Measurements from ENCODE around the gene PRDX3.

PRDX3 gene

GRCh38 chr10:119178372-119179119, at the start of gene PRDX3:
TSS of gene PRDX3 (minus strand) at chr10:119178812. CDS start at chr10:119178790, 22 bp downstream.
- peak; percentile 90 for DNase-seq

- DNase-seq = no peak
These were observed 49.2 kb upstream of the PRDX3 start for GRCh38 chr10:119227825-119228224.

- DNase-seq = no peak
These were observed 46.6 kb upstream of the PRDX3 start for GRCh38 chr10:119225083-119225658.

GRCh38 chr10:119222966-119223386, 44.4 kb upstream of the PRDX3 start:
- no peak for DNase-seq

- DNase-seq = no peak
These were observed 43.9 kb upstream of the PRDX3 start for GRCh38 chr10:119222537-119222936.

GRCh38 chr10:119221666-119222065, 43.1 kb upstream of the PRDX3 start:
- no peak for DNase-seq

GRCh38 chr10:119221201-119221600, 42.6 kb upstream of the PRDX3 start:
- no peak for DNase-seq

- no peak for DNase-seq
These were observed 41.3 kb upstream of the PRDX3 start for GRCh38 chr10:119219871-119220270.

- no peak for DNase-seq
These were observed 39.4 kb upstream of the PRDX3 start for GRCh38 chr10:119217991-119218490.

GRCh38 chr10:119217401-119217800, 38.8 kb upstream of the PRDX3 start:
- DNase-seq = no peak

GRCh38 chr10:119216127-119216526, 37.5 kb upstream of the PRDX3 start:
- DNase-seq = no peak

GRCh38 chr10:119215371-119215770, 36.8 kb upstream of the PRDX3 start:
- no peak for DNase-seq

- DNase-seq = no peak
These were observed 33.2 kb upstream of the PRDX3 start for GRCh38 chr10:119211625-119212441.

GRCh38 chr10:119211176-119211575, 32.6 kb upstream of the PRDX3 start:
- DNase-seq = no peak

- no peak for DNase-seq
These were observed 32.0 kb upstream of the PRDX3 start for GRCh38 chr10:119210633-119211032.

GRCh38 chr10:119209736-119210355, 31.2 kb upstream of the PRDX3 start:
- no peak for DNase-seq

GRCh38 chr10:119209035-119209735, 30.6 kb upstream of the PRDX3 start:
- DNase-seq = no peak

GRCh38 chr10:119208553-119208940, 29.9 kb upstream of the PRDX3 start:
- no peak for DNase-seq

GRCh38 chr10:119207713-119208552, 29.3 kb upstream of the PRDX3 start:
- DNase-seq = peak; percentile 56

GRCh38 chr10:119207366-119207666, 28.7 kb upstream of the PRDX3 start, which contains the start of gene GRK5:
TSS of gene GRK5 (plus strand) at chr10:119207571. CDS start at chr10:119207918, 347 bp downstream.
- DNase-seq = peak; percentile 74

- peak; percentile 28 for DNase-seq
These were observed 28.2 kb upstream of the PRDX3 start for GRCh38 chr10:119206603-119207365.

Measured in NCI-H1092 treated with DMSO at 0.1 percent for 48 hours (cell line).